ENCODE results near the gene PLPPR2. TPM values are rescaled to one million over a fixed set of nuclear protein-coding genes. Genes with fewer than 3 reads are reported as not detected.
A peak's percentile ranks its signal among the peaks of the same experiment; 100 is the strongest.

The PLPPR2 gene
- total RNA-seq, 4 donors from 2014 or later, result 18.9 to 32.1 (median 22.5) TPM

- Histone ChIP-seq H3K27me3 (peaks cover 21% of the 10 kb centered on the region), H3K4me1 (peaks cover 71% of the 10 kb centered on the region), H3K4me3 (peak overlapping the region; percentile 73), H3K27ac (peak overlapping the region; percentile 80), H3K36me3 (no peaks in the 10 kb centered on the region), H3K9me3 (no peaks in the 10 kb centered on the region)
- DNase-seq (ENCODE audit: low spot score in 2 of 2), result peak; percentile 97
- TF ChIP-seq POLR2A (IDR thresholded peaks at IDR 0.05) (peak in 1 of 2 donors; percentile 45), CTCF (IDR thresholded peaks at IDR 0.05) (peak; percentile 33 to 83), EP300 (IDR thresholded peaks at IDR 0.05) (no peak), POLR2AphosphoS5 (IDR thresholded peaks at IDR 0.05) (peak in 1 of 3 donors; percentile 76)
- 1% methylated on average over 36 of the region's 54 CpGs for WGBS
Observed at GRCh38 chr19:11380653-11381537, 25.7 kb downstream of the PLPPR2 start.

- peak in 1 of 2 donors; percentile 75 for DNase-seq (ENCODE audit: low spot score in 2 of 2)
- Histone ChIP-seq H3K27me3 (peaks cover 21% of the 10 kb centered on the region), H3K4me1 (peaks cover 51% of the 10 kb centered on the region), H3K36me3 (no peaks in the 10 kb centered on the region), H3K27ac (no peak overlapping the region), H3K9me3 (no peaks in the 10 kb centered on the region), H3K4me3 (peak overlapping the region; percentile 46)
- peak; percentile 9 to 69 for TF ChIP-seq CTCF (IDR thresholded peaks at IDR 0.05)
- TF ChIP-seq POLR2AphosphoS5 (IDR thresholded peaks at IDR 0.05), result no peak
- under 1% methylated on average over 39 of the region's 65 CpGs for WGBS
Observed at GRCh38 chr19:11382898-11383705, 27.9 kb downstream of the PLPPR2 start.

- no peak for DNase-seq (ENCODE audit: low spot score in 2 of 2)
- H3K4me3 ChIP-seq, result peak overlapping the region; percentile 46
- H3K27me3 ChIP-seq, result peaks cover 21% of the 10 kb centered on the region
- H3K27ac ChIP-seq, result no peak overlapping the region
- peaks cover 46% of the 10 kb centered on the region for H3K4me1 ChIP-seq
- H3K36me3 ChIP-seq, result no peaks in the 10 kb centered on the region
- 0% methylated on average over 7 of the region's 9 CpGs for WGBS
- no peaks in the 10 kb centered on the region for H3K9me3 ChIP-seq
- TF ChIP-seq POLR2AphosphoS5 (IDR thresholded peaks at IDR 0.05) (no peak), EP300 (IDR thresholded peaks at IDR 0.05) (no peak)
Observed at GRCh38 chr19:11383706-11384048, 28.4 kb downstream of the PLPPR2 start.

- no peak for DNase-seq (ENCODE audit: low spot score in 2 of 2)
- Histone ChIP-seq H3K27ac (no peak overlapping the region), H3K4me3 (no peak overlapping the region), H3K4me1 (peaks cover 46% of the 10 kb centered on the region), H3K9me3 (no peaks in the 10 kb centered on the region), H3K36me3 (no peaks in the 10 kb centered on the region), H3K27me3 (peaks cover 21% of the 10 kb centered on the region)
- TF ChIP-seq CTCF (IDR thresholded peaks at IDR 0.05), result no peak
- TF ChIP-seq EP300 (IDR thresholded peaks at IDR 0.05), result no peak
- TF ChIP-seq POLR2AphosphoS5 (IDR thresholded peaks at IDR 0.05), result no peak
- no peak for TF ChIP-seq POLR2A (IDR thresholded peaks at IDR 0.05)
- 89% methylated on average over 5 of the region's 5 CpGs for WGBS
Observed at GRCh38 chr19:11384778-11385129, 29.5 kb downstream of the PLPPR2 start.

- peaks cover 15% of the 10 kb centered on the region for H3K27me3 ChIP-seq
- H3K9me3 ChIP-seq, result no peaks in the 10 kb centered on the region
- no peak for DNase-seq (ENCODE audit: low spot score in 2 of 2)
- no peak for TF ChIP-seq POLR2AphosphoS5 (IDR thresholded peaks at IDR 0.05)
- no peak for TF ChIP-seq POLR2A (IDR thresholded peaks at IDR 0.05)
- TF ChIP-seq CTCF (IDR thresholded peaks at IDR 0.05), result no peak
- no peak for TF ChIP-seq EP300 (IDR thresholded peaks at IDR 0.05)
- 71% methylated on average over 19 of the region's 19 CpGs for WGBS
- no peak overlapping the region for H3K4me3 ChIP-seq
- peaks cover 22% of the 10 kb centered on the region for H3K4me1 ChIP-seq
- no peak overlapping the region for H3K27ac ChIP-seq
- no peaks in the 10 kb centered on the region for H3K36me3 ChIP-seq
Observed at GRCh38 chr19:11387162-11388034, 32.2 kb downstream of the PLPPR2 start.

Data from suprapubic skin (tissue), 4 donors.